ENCODE measurements around the gene ANXA4.

The ANXA4 gene

GRCh38 chr2:69741575-69742321, at the start of gene ANXA4:
ANXA4 (plus strand) TSS chr2:69742134; CDS start chr2:69781566, 39,432 bp downstream.
- peak; percentile 14 to 40 for DNase-seq (ENCODE audit: low read depth in 2 of 2)

GRCh38 chr2:69692424-69692823, 49.5 kb upstream of the ANXA4 start:
- no peak for DNase-seq (ENCODE audit: low read depth in 2 of 2)

- no peak for DNase-seq (ENCODE audit: low read depth in 2 of 2)
These were observed 48.7 kb upstream of the ANXA4 start for GRCh38 chr2:69693059-69693774.

- no peak for DNase-seq (ENCODE audit: low read depth in 2 of 2)
These were observed 48.0 kb upstream of the ANXA4 start for GRCh38 chr2:69693775-69694450.

- no peak for DNase-seq (ENCODE audit: low read depth in 2 of 2)
These were observed 46.8 kb upstream of the ANXA4 start for GRCh38 chr2:69694894-69695849.

GRCh38 chr2:69695850-69696216, 46.1 kb upstream of the ANXA4 start:
- no peak for DNase-seq (ENCODE audit: low read depth in 2 of 2)

- DNase-seq (ENCODE audit: low read depth in 2 of 2) = no peak
These were observed 41.6 kb upstream of the ANXA4 start for GRCh38 chr2:69700381-69700780.

GRCh38 chr2:69701100-69701945, 40.6 kb upstream of the ANXA4 start:
- DNase-seq (ENCODE audit: low read depth in 2 of 2) = no peak

- DNase-seq (ENCODE audit: low read depth in 2 of 2) = no peak
These were observed 38.7 kb upstream of the ANXA4 start for GRCh38 chr2:69703189-69703588.

- no peak for DNase-seq (ENCODE audit: low read depth in 2 of 2)
These were observed 37.5 kb upstream of the ANXA4 start for GRCh38 chr2:69704446-69704845.

- no peak for DNase-seq (ENCODE audit: low read depth in 2 of 2)
These were observed 32.6 kb upstream of the ANXA4 start for GRCh38 chr2:69709290-69709689.

GRCh38 chr2:69711971-69712370, 30.0 kb upstream of the ANXA4 start:
- no peak for DNase-seq (ENCODE audit: low read depth in 2 of 2)

GRCh38 chr2:69714024-69714423, 27.9 kb upstream of the ANXA4 start:
- DNase-seq (ENCODE audit: low read depth in 2 of 2) = no peak

GRCh38 chr2:69714539-69715220, 27.3 kb upstream of the ANXA4 start:
- peak; percentile 75 to 87 for DNase-seq (ENCODE audit: low read depth in 2 of 2)

- DNase-seq (ENCODE audit: low read depth in 2 of 2) = no peak
These were observed 26.0 kb upstream of the ANXA4 start for GRCh38 chr2:69715964-69716363.

GRCh38 chr2:69716555-69717120, 25.3 kb upstream of the ANXA4 start:
- DNase-seq (ENCODE audit: low read depth in 2 of 2) = no peak

- no peak for DNase-seq (ENCODE audit: low read depth in 2 of 2)
These were observed 24.7 kb upstream of the ANXA4 start for GRCh38 chr2:69717186-69717585.

GRCh38 chr2:69717861-69718273, 24.1 kb upstream of the ANXA4 start:
- DNase-seq (ENCODE audit: low read depth in 2 of 2) = no peak

- no peak for DNase-seq (ENCODE audit: low read depth in 2 of 2)
These were observed 23.5 kb upstream of the ANXA4 start for GRCh38 chr2:69718338-69718965.

All from stimulated activated CD8-positive, alpha-beta memory T cell treated with anti-CD3 and anti-CD28 coated beads, Interleukin-7, amount 100 ng/mL, for 1 hour (primary cell).